ENCODE measurements around the gene PCDHGB2.

Gene PCDHGB2

DNA sequence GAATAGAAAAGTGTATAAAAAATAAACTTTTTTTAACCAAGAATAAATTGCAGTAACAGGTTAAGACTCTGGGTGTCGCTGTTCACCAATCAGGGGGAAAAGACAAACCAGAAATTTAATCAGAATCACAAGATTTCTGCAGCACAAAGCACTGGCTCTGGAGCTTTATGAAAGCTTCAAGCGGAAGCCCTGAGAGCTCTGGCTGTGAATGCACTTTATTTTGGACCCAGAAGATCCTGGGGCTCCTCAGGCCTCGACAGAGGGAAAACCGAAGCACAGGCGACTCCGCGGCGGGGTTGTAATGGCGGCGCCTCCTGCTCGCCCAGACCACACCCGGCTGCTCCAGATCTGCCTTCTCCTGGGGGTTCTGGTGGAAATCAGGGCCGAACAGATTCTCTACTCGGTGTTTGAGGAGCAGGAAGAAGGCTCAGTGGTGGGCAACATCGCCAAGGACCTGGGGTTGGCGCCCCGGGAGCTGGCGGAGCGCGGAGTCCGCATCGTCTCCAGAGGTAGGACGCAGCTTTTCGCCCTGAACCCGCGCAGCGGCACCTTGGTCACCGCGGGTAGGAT, 4.8 kb upstream of the PCDHGB2 start, which contains the start of gene PCDHGA4:
TSS of gene PCDHGA4 (plus strand) at position 122 of the 570 bp plus-strand sequence. CDS start at position 209, 87 bp downstream.
- in situ Hi-C loops (cut with MboI; ENCODE audit: low pct_unique_long_range_greater_than_20kb, low sequenced_read_pairs, unreplicated experiment): no loop called here
- no peak for DNase-seq (ENCODE audit: low spot score)
- TF ChIP-seq, protein P1, sequence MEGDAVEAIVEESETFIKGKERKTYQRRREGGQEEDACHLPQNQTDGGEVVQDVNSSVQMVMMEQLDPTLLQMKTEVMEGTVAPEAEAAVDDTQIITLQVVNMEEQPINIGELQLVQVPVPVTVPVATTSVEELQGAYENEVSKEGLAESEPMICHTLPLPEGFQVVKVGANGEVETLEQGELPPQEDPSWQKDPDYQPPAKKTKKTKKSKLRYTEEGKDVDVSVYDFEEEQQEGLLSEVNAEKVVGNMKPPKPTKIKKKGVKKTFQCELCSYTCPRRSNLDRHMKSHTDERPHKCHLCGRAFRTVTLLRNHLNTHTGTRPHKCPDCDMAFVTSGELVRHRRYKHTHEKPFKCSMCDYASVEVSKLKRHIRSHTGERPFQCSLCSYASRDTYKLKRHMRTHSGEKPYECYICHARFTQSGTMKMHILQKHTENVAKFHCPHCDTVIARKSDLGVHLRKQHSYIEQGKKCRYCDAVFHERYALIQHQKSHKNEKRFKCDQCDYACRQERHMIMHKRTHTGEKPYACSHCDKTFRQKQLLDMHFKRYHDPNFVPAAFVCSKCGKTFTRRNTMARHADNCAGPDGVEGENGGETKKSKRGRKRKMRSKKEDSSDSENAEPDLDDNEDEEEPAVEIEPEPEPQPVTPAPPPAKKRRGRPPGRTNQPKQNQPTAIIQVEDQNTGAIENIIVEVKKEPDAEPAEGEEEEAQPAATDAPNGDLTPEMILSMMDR (IDR thresholded peaks at IDR 0.05; ENCODE audit: extremely low read depth, insufficient read depth, missing control alignments): peak; percentile 22

DNA sequence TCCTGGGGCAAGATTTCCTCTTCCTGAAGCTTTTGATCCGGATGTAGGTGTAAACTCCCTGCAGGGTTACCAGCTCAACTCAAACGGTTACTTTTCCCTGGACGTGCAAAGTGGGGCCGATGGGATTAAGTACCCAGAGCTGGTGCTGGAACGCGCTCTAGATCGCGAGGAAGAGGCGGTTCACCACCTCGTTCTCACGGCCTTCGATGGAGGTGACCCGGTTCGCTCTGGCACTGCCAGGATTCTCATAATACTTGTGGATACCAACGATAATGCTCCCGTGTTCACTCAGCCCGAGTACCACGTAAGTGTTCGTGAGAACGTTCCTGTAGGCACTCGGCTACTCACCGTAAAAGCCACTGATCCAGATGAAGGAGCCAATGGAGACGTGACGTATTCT, 4.2 kb upstream of the PCDHGB2 start:
- no peak for DNase-seq (ENCODE audit: low spot score)
- TF ChIP-seq, protein P1 (IDR thresholded peaks at IDR 0.05; ENCODE audit: extremely low read depth, insufficient read depth, missing control alignments): no peak
- in situ Hi-C loops (cut with MboI; ENCODE audit: low pct_unique_long_range_greater_than_20kb, low sequenced_read_pairs, unreplicated experiment): no loop called here

DNA sequence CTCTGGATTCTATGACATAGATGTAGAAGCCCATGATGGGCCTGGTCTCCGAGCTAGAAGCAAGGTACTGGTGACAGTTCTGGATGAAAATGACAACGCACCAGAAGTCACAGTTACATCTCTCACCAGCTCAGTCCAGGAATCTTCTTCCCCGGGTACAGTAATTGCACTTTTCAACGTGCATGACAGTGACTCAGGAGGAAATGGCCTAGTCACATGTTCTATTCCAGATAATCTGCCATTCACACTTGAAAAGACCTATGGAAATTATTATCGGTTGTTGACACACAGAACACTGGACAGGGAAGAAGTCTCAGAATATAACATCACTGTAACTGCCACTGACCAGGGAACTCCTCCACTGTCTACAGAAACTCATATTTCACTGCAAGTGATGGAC, 3.7 kb upstream of the PCDHGB2 start:
- in situ Hi-C loops (cut with MboI; ENCODE audit: low pct_unique_long_range_greater_than_20kb, low sequenced_read_pairs, unreplicated experiment): no loop called here
- DNase-seq (ENCODE audit: low spot score): no peak

DNA sequence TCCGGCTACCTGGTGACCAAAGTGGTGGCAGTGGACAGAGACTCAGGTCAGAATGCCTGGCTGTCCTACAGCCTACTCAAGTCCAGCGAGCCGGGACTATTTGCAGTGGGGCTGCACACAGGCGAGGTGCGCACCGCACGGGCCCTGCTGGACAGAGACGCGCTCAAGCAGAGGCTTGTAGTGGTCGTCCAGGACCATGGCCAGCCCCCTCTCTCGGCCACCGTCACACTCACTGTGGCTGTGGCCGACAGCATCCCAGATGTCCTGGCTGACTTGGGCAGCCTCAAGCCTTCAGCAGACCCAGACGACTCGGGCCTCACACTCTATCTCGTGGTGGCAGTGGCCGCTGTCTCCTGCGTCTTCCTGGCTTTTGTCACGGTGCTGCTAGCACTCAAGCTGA, 2.8 kb upstream of the PCDHGB2 start:
- in situ Hi-C loops (cut with MboI; ENCODE audit: low pct_unique_long_range_greater_than_20kb, low sequenced_read_pairs, unreplicated experiment): no loop called here
- TF ChIP-seq, protein P1 (IDR thresholded peaks at IDR 0.05; ENCODE audit: extremely low read depth, insufficient read depth, missing control alignments): no peak

More for the DNA sequence above, 3.7 kb upstream of the PCDHGB2 start:
- TF ChIP-seq, protein P1 (IDR thresholded peaks at IDR 0.05; ENCODE audit: extremely low read depth, insufficient read depth, missing control alignments): no peak

DNA sequence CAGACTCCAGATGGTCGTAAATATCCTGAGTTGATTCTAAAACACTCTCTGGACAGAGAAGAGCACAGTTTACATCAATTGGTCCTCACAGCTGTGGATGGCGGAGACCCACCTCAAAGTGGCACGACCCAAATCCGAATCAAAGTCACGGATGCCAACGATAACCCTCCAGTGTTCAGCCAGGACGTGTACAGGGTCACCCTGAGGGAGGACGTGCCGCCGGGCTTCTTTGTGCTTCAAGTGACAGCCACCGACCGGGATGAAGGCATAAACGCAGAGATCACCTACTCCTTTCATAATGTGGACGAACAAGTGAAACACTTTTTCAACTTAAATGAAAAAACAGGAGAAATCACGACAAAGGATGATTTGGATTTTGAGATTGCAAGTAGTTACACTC, 891 bp downstream of the PCDHGB2 start:
- TF ChIP-seq, protein P1 (IDR thresholded peaks at IDR 0.05; ENCODE audit: extremely low read depth, insufficient read depth, missing control alignments): no peak
- no peak for DNase-seq (ENCODE audit: low spot score)
- in situ Hi-C loops (cut with MboI; ENCODE audit: low pct_unique_long_range_greater_than_20kb, low sequenced_read_pairs, unreplicated experiment): no loop called here

More for the DNA sequence above, 2.8 kb upstream of the PCDHGB2 start:
- no peak for DNase-seq (ENCODE audit: low spot score)

DNA sequence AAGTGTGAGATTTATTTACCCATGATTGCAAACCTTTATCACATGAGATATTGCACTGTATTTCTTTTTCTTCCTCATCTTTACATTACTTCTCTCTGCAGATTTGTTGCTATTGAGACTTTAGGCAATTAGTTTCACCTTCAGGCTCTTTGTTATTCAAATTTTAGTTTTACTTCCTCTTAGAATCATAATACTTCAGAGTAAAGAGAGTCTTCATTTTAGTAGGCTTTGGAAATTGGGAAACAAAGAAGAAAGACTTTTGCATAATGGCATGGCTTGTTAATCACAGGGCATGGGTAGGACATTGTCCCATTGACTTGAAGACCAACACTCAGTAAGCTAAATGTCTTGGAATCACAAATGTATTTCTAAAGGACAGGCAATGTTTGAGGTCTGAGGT, 2.9 kb downstream of the PCDHGB2 start:
- in situ Hi-C loops (cut with MboI; ENCODE audit: low pct_unique_long_range_greater_than_20kb, low sequenced_read_pairs, unreplicated experiment): no loop called here
- no peak for DNase-seq (ENCODE audit: low spot score)
- TF ChIP-seq, protein P1 (IDR thresholded peaks at IDR 0.05; ENCODE audit: extremely low read depth, insufficient read depth, missing control alignments): no peak

Measured in GM13977 (cell line).